Measurements from ENCODE around the gene ATG7. TPM values are rescaled to one million over a fixed set of nuclear protein-coding genes. Genes with fewer than 3 reads are reported as not detected.
A peak's percentile ranks its signal among the peaks of the same experiment; 100 is the strongest.

Gene ATG7
- total and polyA plus RNA-seq, 12 donors: 9.1 to 118 (median 40.0) TPM

DNA sequence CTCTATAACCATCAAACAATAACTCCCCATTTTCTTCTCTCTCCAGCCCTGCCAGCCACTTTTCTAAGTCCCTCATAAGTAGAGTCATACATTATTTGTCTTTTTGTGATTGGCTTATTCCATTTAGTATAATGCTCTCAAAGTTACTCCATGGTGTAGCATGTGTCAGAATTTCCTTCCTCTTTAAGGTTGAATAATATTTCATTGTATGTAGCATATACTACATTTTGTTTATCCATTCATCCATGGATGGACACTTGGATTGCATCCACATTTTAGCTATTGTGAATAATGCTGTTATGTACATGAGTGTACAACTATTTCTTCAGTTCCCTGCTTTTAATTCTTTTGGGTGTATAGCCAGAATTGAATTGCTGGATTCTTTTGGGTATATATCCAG lies 138.4 kb downstream of the ATG7 start:
- Histone ChIP-seq H3K4me1 (replicated peaks in 1 of 2) (peaks cover 0 to 4% of the 10 kb centered on the region in 2 donors), H3K27ac (no peak overlapping the region), H3K36me3 (replicated peaks in 1 of 2) (no peaks in the 10 kb centered on the region), H3K9me3 (replicated peaks in 1 of 3) (peaks cover 0 to 12% (median 0%) of the 10 kb centered on the region in 3 donors), H3K27me3 (no peaks in the 10 kb centered on the region), H3K4me3 (no peak overlapping the region)
- TF ChIP-seq POLR2A (IDR thresholded peaks at IDR 0.05): no peak
- no peak for TF ChIP-seq CTCF (IDR thresholded peaks at IDR 0.05)
- intact Hi-C loops (cut with DNase I): no loop called here
- no peak for DNase-seq

GRCh38 chr3:11411956-11412355 lies 139.8 kb downstream of the ATG7 start:
- intact Hi-C loops (cut with DNase I): no loop called here
- no peak for DNase-seq
- Histone ChIP-seq H3K4me1 (replicated peaks in 1 of 2) (peaks cover 0 to 4% of the 10 kb centered on the region in 2 donors), H3K27me3 (no peaks in the 10 kb centered on the region), H3K27ac (no peak overlapping the region), H3K9me3 (replicated peaks in 1 of 3) (peaks cover 0 to 12% (median 0%) of the 10 kb centered on the region in 3 donors), H3K4me3 (no peak overlapping the region), H3K36me3 (replicated peaks in 1 of 2) (no peaks in the 10 kb centered on the region)
- TF ChIP-seq POLR2A (IDR thresholded peaks at IDR 0.05): no peak
- TF ChIP-seq CTCF (IDR thresholded peaks at IDR 0.05): no peak

- H3K4me3 ChIP-seq: no peak overlapping the region
- intact Hi-C loops (cut with DNase I): no loop called here
- no peak for TF ChIP-seq POLR2A (IDR thresholded peaks at IDR 0.05)
- H3K9me3 ChIP-seq (replicated peaks in 1 of 3): peaks cover 0 to 11% (median 0%) of the 10 kb centered on the region in 3 donors
- H3K27me3 ChIP-seq: no peaks in the 10 kb centered on the region
- WGBS, 4 donors: 78 to 91% (median 83%) methylated on average over 4 of the region's 4 CpGs
- no peaks in the 10 kb centered on the region for H3K36me3 ChIP-seq (replicated peaks in 1 of 2)
- H3K27ac ChIP-seq: no peak overlapping the region
- DNase-seq: no peak
- H3K4me1 ChIP-seq (replicated peaks in 1 of 2): peaks cover 0 to 4% of the 10 kb centered on the region in 2 donors
Measured at GRCh38 chr3:11413071-11413470, 140.9 kb downstream of the ATG7 start.

DNA sequence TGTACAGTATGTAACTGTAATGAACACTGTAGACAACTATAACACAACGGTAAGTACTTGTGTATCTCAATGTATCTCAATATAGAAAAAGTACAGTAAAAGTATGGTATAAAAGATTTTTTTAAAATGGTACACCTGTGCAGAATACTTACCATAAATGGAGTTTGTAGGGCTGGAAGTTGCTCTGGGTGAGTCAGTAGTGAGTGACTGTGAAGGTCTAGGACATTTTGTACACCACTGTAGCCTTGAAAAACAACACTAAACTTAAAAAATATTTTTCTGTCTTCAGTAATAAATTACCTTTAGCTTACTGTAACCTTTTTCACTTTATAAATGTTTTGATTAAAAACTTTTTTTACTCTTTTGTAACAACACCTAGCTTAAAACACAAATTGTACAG lies 142.9 kb downstream of the ATG7 start:
- TF ChIP-seq CTCF (IDR thresholded peaks at IDR 0.05) (no peak), POLR2A (IDR thresholded peaks at IDR 0.05) (no peak)
- H3K27me3 ChIP-seq: no peaks in the 10 kb centered on the region
- no peak overlapping the region for H3K4me3 ChIP-seq
- peaks cover 0 to 8% (median 0%) of the 10 kb centered on the region in 3 donors for H3K9me3 ChIP-seq (replicated peaks in 1 of 3)
- no peaks in the 10 kb centered on the region for H3K36me3 ChIP-seq (replicated peaks in 1 of 2)
- H3K27ac ChIP-seq: no peak overlapping the region
- WGBS, 4 donors: 83 to 92% (median 85%) methylated on average over 1 of the region's 1 CpG
- H3K4me1 ChIP-seq (replicated peaks in 1 of 2): peaks cover 0 to 4% of the 10 kb centered on the region in 2 donors
- intact Hi-C loops (cut with DNase I): no loop called here
- peak in 2 of 7 donors; percentile 23 to 32 for DNase-seq

DNA sequence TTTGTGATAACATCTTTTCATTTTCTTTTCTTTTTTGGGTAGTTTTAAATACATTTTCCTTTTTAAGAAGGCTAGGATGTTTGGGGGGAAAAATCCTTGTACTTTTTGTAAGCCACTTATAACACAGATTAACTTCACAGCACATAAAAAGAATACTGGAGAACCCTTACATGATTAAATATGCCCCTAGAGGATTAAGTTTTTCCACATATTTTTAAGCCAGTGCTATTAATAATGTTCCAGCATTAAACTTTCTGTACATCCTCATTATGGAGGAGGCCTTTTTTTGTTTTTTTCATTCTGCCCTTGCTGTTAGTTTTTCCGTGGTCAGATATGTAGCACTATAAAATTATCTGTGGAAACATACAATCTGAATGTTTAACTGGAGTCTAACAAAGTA lies 147.9 kb downstream of the ATG7 start:
- intact Hi-C loops (cut with DNase I): no loop called here
- no peak for DNase-seq
- Histone ChIP-seq H3K4me1 (replicated peaks in 1 of 2) (peaks cover 0 to 2% of the 10 kb centered on the region in 2 donors), H3K36me3 (replicated peaks in 1 of 2) (no peaks in the 10 kb centered on the region), H3K27ac (no peak overlapping the region), H3K27me3 (no peaks in the 10 kb centered on the region), H3K9me3 (replicated peaks in 1 of 3) (no peaks in the 10 kb centered on the region), H3K4me3 (no peak overlapping the region)
- TF ChIP-seq POLR2A (IDR thresholded peaks at IDR 0.05) (no peak), CTCF (IDR thresholded peaks at IDR 0.05) (no peak)
- WGBS, 4 donors: 0 to 95% (median 56%) methylated on average over 1 of the region's 1 CpG
